ENCODE measurements around the gene CD200.

GRCh38 chr3:112331851-112332250, 1.1 kb upstream of the CD200 start:
- TF ChIP-seq POLR2A (IDR thresholded peaks at IDR 0.05) (no peak), CTCF (IDR thresholded peaks at IDR 0.05) (no peak)

Data from uterus (tissue), 2 donors.